HepG2 (cell line): ENCODE measurements around the gene SMC1B.
"Not testable (repeated sequence)": the region's sequence is repeated elsewhere in the genome, so short reads cannot be mapped to it uniquely, and the experiment has no call there.

Experiments
- CEBPZ ChIP-seq: IDR thresholded peaks from 2 replicates; pipeline ENCODE4 v1.6.1; 2012; ENCODE audit warnings: low read length, improper control_type of control experiment
- ELF1 ChIP-seq: sonication (generic); formaldehyde crosslinking; IDR thresholded peaks from 2 replicates; pipeline ENCODE4 v1.4.0; 2020; ENCODE audit warnings: missing genetic modification reagents
- MYC ChIP-seq: sonication (generic); formaldehyde crosslinking; IDR thresholded peaks from 2 replicates; pipeline ENCODE4 v1.9.0; 2021; ENCODE audit warnings: missing genetic modification reagents, borderline replicate concordance
- MZF1 ChIP-seq: sonication (generic); formaldehyde crosslinking; IDR thresholded peaks from 2 replicates; pipeline ENCODE4 v1.8.1; 2023; ENCODE audit warnings: mild to moderate bottlenecking, missing genetic modification reagents, borderline replicate concordance
- RFX5 ChIP-seq: IDR thresholded peaks from 2 replicates; pipeline ENCODE4 v1.6.1; 2011; ENCODE audit warnings: low read depth, low read length, improper control_type of control experiment
- SATB2 ChIP-seq: sonication (generic); formaldehyde crosslinking; IDR thresholded peaks from 2 replicates; pipeline ENCODE4 v1.5.0; 2020; ENCODE audit warnings: missing genetic modification reagents
- ZNF543 ChIP-seq: sonication (generic); formaldehyde crosslinking; IDR thresholded peaks from 2 replicates; pipeline ENCODE4 v1.4.0; 2020; ENCODE audit warnings: mild to moderate bottlenecking, missing genetic modification reagents
- ZNF576 ChIP-seq: sonication (generic); formaldehyde crosslinking; IDR thresholded peaks from 2 replicates; pipeline ENCODE4 v1.4.0; 2020; ENCODE audit warnings: mild to moderate bottlenecking, missing genetic modification reagents

DNA sequence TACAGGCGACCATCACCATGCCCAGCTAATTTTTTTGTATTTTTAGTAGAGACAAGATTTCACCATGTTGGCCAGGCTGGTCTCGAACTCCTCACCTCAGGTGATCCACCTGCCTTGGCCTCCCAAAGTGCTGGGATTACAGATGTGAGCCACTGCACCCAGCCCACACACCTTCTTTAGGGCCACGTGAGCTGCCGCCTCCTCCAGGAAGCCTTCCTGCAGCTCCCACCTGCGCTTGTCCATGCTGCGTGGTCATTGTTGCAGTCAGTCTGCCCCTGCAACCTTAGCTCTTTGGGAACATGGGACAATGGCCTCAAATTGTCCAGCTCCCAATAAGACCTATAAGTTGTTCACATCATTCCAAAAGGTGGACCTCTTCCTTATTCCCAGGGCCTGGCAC is 118.4 kb downstream of the SMC1B start:
- not testable (repeated sequence) for TF ChIP-seq RFX5; SATB2 (CRISPR knock-in tag); ZNF576 (CRISPR knock-in tag); ELF1; ZNF543; MYC (CRISPR knock-in tag); CEBPZ; MZF1 (CRISPR knock-in tag)
